Left ventricle myocardium superior (tissue), 1 donor: Measurements from ENCODE around the gene SNAPC4. TPM values are rescaled to one million over a fixed set of nuclear protein-coding genes. Genes with fewer than 3 reads are reported as not detected.

Experiments
- ATAC-seq: fragments of 200-7000 bp; cut with Tn5 transposase; one replicate; pipeline ENCODE4 v1.9.1; 2020; ENCODE audit warnings: mild to moderate bottlenecking, moderate library complexity
- DNase-seq: peaks from one replicate; pipeline ENCODE4 v3.0.0-alpha.2; 2020
- intact Hi-C: fragments of 100-400 bp; cut with micrococcal nuclease; formaldehyde crosslinking; loops from one replicate; pipeline ENCODE4 v1.11.0; 2022
- total RNA-seq: library from RNA; stranded (reverse); fragmentation: NEBNext Ultra II Directional; extraction: Animal tissue kit (Norgen Biotek cat#: 25700); gene quantifications from one replicate; pipeline ENCODE4 v1.2.1, GENCODE V29; 2021
- donor health status: DM: no; HTN: yes; CAD: no; lungs with severe emphysema.

The SNAPC4 gene
- total RNA-seq, 1 donor from 2014 or later: 4.4 TPM

DNA sequence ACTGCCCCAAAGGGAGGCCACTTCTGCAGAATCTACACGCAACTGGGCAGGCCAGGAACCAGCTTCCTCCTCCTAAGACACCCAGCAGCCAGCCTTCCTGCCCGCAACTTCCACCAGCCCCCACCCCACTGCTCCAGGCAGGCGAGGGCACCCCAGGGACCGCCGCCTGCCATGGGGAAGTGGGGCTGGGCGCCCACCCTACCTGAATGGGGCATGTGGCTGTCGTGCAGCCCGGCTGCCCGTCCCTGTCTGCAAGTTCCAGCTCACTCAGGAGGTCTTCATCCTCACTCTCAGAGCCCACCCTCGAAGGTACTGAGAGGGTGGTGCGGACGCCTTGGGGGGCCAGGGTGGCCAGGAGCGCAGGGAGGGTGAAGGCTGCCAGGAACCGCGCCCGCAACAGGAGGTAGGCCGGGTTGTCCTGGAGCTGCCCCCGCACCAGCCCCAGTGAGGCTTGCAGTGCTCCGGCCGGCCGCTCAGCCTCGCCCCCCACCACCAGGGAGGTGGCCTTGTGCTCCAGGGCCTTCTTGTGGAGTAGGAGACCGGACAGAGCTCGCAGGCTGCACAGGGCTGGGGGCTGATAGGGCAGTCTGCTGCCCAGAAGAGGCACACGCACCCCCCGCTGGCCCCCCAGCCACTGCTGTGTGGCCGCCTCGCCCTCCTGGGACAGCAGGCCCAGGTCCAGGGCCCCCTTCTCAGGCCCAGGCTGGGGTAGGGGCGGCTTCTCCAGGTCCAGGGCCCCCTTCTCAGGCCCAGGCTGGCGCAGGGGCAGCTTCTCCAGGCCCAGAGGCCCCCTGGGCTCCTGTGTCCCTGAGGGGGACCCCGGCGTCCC is 22.4 kb downstream of the SNAPC4 start:
- intact Hi-C loops: no loop called here
- DNase-seq (no peak), ATAC-seq (no peak)

GRCh38 chr9:136376457-136376856 is 23.5 kb downstream of the SNAPC4 start:
- DNase-seq (no peak), ATAC-seq (no peak)
- intact Hi-C loops: no loop called here

GRCh38 chr9:136375096-136375495 is 24.9 kb downstream of the SNAPC4 start:
- intact Hi-C loops: no loop called here
- ATAC-seq: no peak
- DNase-seq: no peak

GRCh38 chr9:136374183-136374575 is 25.8 kb downstream of the SNAPC4 start:
- ATAC-seq (no peak), DNase-seq (no peak)
- intact Hi-C loops: no loop called here

GRCh38 chr9:136373300-136374182 is 26.4 kb downstream of the SNAPC4 start, which contains the start of gene CARD9:
CARD9 (minus strand) TSS chr9:136373669; CDS start chr9:136372078, 1,591 bp downstream.
- peak; percentile 53 for ATAC-seq
- peak; percentile 65 for DNase-seq
- intact Hi-C loops: no loop called here

- ATAC-seq: peak; percentile 72
- intact Hi-C loops: no loop called here
- peak; percentile 74 for DNase-seq
Observed at GRCh38 chr9:136372561-136373299, 27.2 kb downstream of the SNAPC4 start.

- intact Hi-C loops: no loop called here
- DNase-seq (no peak), ATAC-seq (no peak)
Observed at GRCh38 chr9:136372006-136372405, 28.0 kb downstream of the SNAPC4 start.

- intact Hi-C loops: no loop called here
- DNase-seq (no peak), ATAC-seq (no peak)
Observed at GRCh38 chr9:136371533-136371880, 28.5 kb downstream of the SNAPC4 start.

DNA sequence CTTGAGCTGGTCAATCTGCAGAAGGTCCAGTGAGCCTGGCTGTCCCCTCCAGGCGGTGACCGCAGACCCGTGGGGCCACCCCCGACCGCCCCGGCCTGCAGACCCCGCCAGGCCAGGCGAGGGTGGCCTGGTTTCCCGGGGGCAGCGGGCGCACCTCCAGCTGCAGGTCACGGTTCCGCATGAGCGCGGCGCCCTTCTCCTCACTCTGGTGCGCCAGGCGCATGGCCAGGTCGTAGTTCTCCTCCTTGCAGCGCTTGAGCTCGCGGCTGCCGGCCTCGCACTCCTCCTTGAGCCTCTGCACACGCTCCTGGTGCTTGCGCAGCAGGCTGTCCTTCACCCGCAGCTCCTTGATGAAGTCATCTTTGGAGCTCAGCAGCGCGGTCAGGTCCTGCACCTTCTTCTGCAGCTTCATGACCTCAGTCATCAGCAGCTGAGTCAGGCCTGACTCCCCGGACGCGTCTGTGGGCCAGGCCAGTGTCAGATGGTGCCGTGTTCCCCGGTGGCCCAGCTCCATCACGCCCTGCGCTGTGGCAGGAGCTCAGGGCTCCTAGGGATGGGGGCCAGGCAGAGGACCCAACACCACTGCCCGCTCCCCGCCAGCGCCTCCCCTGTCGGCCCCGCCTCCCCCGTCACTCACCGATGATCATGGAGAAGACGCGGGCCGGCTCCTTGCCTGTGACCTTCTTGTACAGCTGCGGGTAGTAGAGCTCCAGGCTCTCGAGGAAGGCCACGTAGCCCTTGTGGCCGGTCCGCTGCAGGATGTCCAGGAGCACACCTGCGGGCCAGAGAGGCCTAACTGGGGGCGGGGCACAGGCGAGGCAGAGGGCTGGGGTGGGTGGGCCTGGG is 29.1 kb downstream of the SNAPC4 start:
- no peak for DNase-seq
- intact Hi-C loops: no loop called here
- no peak for ATAC-seq

- no peak for DNase-seq
- ATAC-seq: no peak
- intact Hi-C loops: no loop called here
Observed at GRCh38 chr9:136370037-136370436, 29.9 kb downstream of the SNAPC4 start.

- ATAC-seq (no peak), DNase-seq (no peak)
- intact Hi-C loops: no loop called here
Observed at GRCh38 chr9:136368190-136368589, 31.8 kb downstream of the SNAPC4 start.

- DNase-seq: no peak
- intact Hi-C loops: no loop called here
- ATAC-seq: no peak
Observed at GRCh38 chr9:136367296-136368145, 32.4 kb downstream of the SNAPC4 start.

DNA sequence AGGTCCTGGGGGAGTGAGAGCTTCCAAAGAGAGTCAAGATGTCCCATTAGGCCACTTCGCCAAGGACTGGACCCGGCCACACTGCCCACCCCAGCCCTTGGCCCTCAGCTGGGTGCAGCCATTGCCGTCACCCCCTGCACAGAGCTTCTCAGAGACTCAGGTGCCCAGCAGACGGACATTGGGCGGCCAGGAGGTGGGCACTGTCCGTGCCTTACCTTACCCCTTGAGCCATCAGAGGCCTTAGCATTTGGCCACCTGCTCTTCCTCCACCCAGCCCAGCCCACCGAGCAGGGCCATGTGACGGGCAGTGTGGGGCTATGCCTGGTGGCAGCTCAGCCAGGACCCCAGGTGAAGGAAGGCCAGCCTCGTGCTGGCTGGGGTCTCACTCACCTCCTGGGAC is 33.1 kb downstream of the SNAPC4 start:
- ATAC-seq (no peak), DNase-seq (no peak)
- intact Hi-C loops: no loop called here

- no peak for ATAC-seq
- peak; percentile 51 for DNase-seq
- intact Hi-C loops: no loop called here
Observed at GRCh38 chr9:136365775-136366222, 34.2 kb downstream of the SNAPC4 start.

- ATAC-seq (no peak), DNase-seq (no peak)
- intact Hi-C loops: no loop called here
Observed at GRCh38 chr9:136364942-136365774, 34.8 kb downstream of the SNAPC4 start.

GRCh38 chr9:136363949-136364748 is 35.8 kb downstream of the SNAPC4 start:
- intact Hi-C loops: no loop called here
- DNase-seq (no peak), ATAC-seq (no peak)
